ENCODE data around the gene SIL1. TPM values are rescaled to one million over a fixed set of nuclear protein-coding genes. Genes with fewer than 3 reads are reported as not detected.

SIL1 gene
- total RNA-seq, 2 donors from 2014 or later = 31.6 to 64.4 TPM

GRCh38 chr5:139021346-139021745, 176.8 kb downstream of the SIL1 start:
- no peak overlapping the region for H3K9ac ChIP-seq (ENCODE audit: low read depth in 2 of 2, low read length in 2 of 2)
- H3K4me1 ChIP-seq = no peaks in the 10 kb centered on the region
- no peak overlapping the region for H3K27ac ChIP-seq
- H3K4me3 ChIP-seq = no peak overlapping the region
- no peak for TF ChIP-seq CTCF (IDR thresholded peaks at IDR 0.05)
- no peaks in the 10 kb centered on the region for H3K36me3 ChIP-seq
- DNase-seq = no peak
- intact Hi-C loops (cut with DNase I) = no loop called here
- H3K9me3 ChIP-seq = no peaks in the 10 kb centered on the region
- H3K27me3 ChIP-seq = no peaks in the 10 kb centered on the region

- no peaks in the 10 kb centered on the region for H3K9me3 ChIP-seq
- H3K4me3 ChIP-seq = no peak overlapping the region
- H3K36me3 ChIP-seq = no peaks in the 10 kb centered on the region
- H3K4me1 ChIP-seq = no peaks in the 10 kb centered on the region
- no peak overlapping the region for H3K9ac ChIP-seq (ENCODE audit: low read depth in 2 of 2, low read length in 2 of 2)
- no peak for DNase-seq
- H3K27me3 ChIP-seq = no peaks in the 10 kb centered on the region
- intact Hi-C loops (cut with DNase I) = no loop called here
- H3K27ac ChIP-seq = no peak overlapping the region
- no peak for TF ChIP-seq CTCF (IDR thresholded peaks at IDR 0.05)
These were observed 178.3 kb downstream of the SIL1 start for GRCh38 chr5:139019880-139020279.

GRCh38 chr5:139019211-139019610, 179.0 kb downstream of the SIL1 start:
- H3K27ac ChIP-seq = no peak overlapping the region
- no peak overlapping the region for H3K4me3 ChIP-seq
- intact Hi-C loops (cut with DNase I) = no loop called here
- no peak for TF ChIP-seq CTCF (IDR thresholded peaks at IDR 0.05)
- H3K4me1 ChIP-seq = no peaks in the 10 kb centered on the region
- H3K9me3 ChIP-seq = no peaks in the 10 kb centered on the region
- no peak overlapping the region for H3K9ac ChIP-seq (ENCODE audit: low read depth in 2 of 2, low read length in 2 of 2)
- no peak for DNase-seq
- no peaks in the 10 kb centered on the region for H3K36me3 ChIP-seq
- no peaks in the 10 kb centered on the region for H3K27me3 ChIP-seq

GRCh38 chr5:139017624-139018023, 180.5 kb downstream of the SIL1 start:
- Histone ChIP-seq H3K4me3 (no peak overlapping the region), H3K27ac (no peak overlapping the region), H3K4me1 (no peaks in the 10 kb centered on the region), H3K9ac (ENCODE audit: low read depth in 2 of 2, low read length in 2 of 2) (no peak overlapping the region), H3K27me3 (no peaks in the 10 kb centered on the region), H3K9me3 (no peaks in the 10 kb centered on the region), H3K36me3 (no peaks in the 10 kb centered on the region)
- intact Hi-C loops (cut with DNase I) = no loop called here
- no peak for DNase-seq
- TF ChIP-seq CTCF (IDR thresholded peaks at IDR 0.05) = no peak

GRCh38 chr5:139016186-139016585, 182.0 kb downstream of the SIL1 start:
- Histone ChIP-seq H3K9ac (ENCODE audit: low read depth in 2 of 2, low read length in 2 of 2) (no peak overlapping the region), H3K4me3 (no peak overlapping the region), H3K27ac (no peak overlapping the region), H3K4me1 (no peaks in the 10 kb centered on the region), H3K27me3 (no peaks in the 10 kb centered on the region), H3K36me3 (no peaks in the 10 kb centered on the region), H3K9me3 (no peaks in the 10 kb centered on the region)
- intact Hi-C loops (cut with DNase I) = no loop called here
- DNase-seq = no peak
- no peak for TF ChIP-seq CTCF (IDR thresholded peaks at IDR 0.05)

- Histone ChIP-seq H3K4me1 (no peaks in the 10 kb centered on the region), H3K27me3 (no peaks in the 10 kb centered on the region), H3K9me3 (no peaks in the 10 kb centered on the region), H3K4me3 (no peak overlapping the region), H3K27ac (no peak overlapping the region), H3K36me3 (no peaks in the 10 kb centered on the region), H3K9ac (ENCODE audit: low read depth in 2 of 2, low read length in 2 of 2) (no peak overlapping the region)
- TF ChIP-seq CTCF (IDR thresholded peaks at IDR 0.05) = no peak
- no peak for DNase-seq
- intact Hi-C loops (cut with DNase I) = no loop called here
These were observed 183.4 kb downstream of the SIL1 start for GRCh38 chr5:139014726-139015125.

All from colonic mucosa (tissue), 4 donors.